HFF-Myc (cell line): ENCODE data around the gene TBX5.

Experiments
- DNase-seq: peaks from one replicate; pipeline ENCODE4 v3.0.0-alpha.2; 2011; ENCODE audit warnings: low read depth; ENCODE audit errors: extremely low read depth
- H3K4me3 ChIP-seq: replicated peaks from 2 replicates; pipeline ENCODE4 v1.5.1; 2011; ENCODE audit warnings: low read depth, mild to moderate bottlenecking, control low read depth, low read length
- TF ChIP-seq, protein P1 (sequence below): IDR thresholded peaks from 2 replicates; pipeline ENCODE4 v1.5.1; 2012; ENCODE audit warnings: mild to moderate bottlenecking, low read depth, low read length, control low read depth; ENCODE audit errors: missing control alignments

The TBX5 gene

DNA sequence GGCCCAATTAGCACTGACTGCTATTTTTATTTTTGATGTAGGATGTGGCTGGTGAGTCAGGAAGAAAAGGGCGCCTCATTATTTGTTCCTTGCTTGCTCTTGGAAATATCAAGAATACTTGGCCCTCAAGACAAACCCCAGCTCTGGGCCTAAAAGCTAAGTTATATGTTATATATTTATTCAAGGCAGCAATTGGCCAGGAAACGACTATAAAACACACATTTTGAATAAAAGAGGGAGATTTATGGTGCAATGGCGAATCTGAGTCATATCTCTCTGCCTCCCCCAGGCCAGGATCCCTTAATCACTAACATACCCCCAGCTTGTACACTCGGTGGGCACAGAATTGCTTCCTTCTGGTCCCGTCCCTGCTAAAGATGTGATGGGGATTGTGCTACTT is 63.3 kb downstream of the TBX5 start:
- TF ChIP-seq, protein P1, sequence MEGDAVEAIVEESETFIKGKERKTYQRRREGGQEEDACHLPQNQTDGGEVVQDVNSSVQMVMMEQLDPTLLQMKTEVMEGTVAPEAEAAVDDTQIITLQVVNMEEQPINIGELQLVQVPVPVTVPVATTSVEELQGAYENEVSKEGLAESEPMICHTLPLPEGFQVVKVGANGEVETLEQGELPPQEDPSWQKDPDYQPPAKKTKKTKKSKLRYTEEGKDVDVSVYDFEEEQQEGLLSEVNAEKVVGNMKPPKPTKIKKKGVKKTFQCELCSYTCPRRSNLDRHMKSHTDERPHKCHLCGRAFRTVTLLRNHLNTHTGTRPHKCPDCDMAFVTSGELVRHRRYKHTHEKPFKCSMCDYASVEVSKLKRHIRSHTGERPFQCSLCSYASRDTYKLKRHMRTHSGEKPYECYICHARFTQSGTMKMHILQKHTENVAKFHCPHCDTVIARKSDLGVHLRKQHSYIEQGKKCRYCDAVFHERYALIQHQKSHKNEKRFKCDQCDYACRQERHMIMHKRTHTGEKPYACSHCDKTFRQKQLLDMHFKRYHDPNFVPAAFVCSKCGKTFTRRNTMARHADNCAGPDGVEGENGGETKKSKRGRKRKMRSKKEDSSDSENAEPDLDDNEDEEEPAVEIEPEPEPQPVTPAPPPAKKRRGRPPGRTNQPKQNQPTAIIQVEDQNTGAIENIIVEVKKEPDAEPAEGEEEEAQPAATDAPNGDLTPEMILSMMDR = no peak
- H3K4me3 ChIP-seq = no peak overlapping the region
- peak; percentile 86 for DNase-seq

DNA sequence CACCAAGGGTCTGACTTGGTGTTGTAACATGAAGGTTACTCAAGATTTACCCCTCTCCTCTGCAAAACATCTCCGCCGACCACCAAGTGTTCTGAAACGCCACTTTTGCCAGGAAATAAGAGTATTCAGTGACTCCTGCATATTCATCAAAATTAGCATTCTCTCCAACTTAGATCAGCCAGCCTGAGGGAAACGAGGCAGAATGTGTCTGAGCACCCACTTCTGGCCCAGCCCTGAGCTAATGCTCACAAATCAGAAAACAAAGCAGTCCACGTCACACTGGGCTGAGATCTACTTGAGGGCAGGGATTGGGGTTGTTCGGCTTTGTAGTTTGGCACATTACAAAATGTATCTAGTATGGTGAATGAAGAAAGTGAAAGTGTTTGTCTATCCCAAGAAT is 64.3 kb downstream of the TBX5 start:
- TF ChIP-seq, protein P1 = no peak
- DNase-seq = no peak

DNA sequence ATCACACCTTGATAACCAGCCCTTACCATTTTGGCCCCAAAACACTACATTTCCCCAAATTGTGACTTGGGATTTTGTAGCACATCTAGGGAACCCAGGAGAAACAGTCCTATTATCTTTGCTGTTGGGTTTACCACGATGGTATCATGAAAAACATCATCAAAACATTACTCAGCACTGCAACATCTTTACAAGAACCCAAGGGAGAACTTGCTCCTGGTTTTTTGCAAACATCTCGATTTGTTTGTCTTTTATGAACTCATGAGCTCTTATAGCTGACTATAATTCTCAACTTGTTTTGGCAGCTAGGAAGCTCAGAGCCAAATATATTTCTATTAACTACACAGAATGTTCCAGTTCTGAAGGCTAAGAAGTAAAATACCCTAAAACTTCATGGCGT is 65.7 kb downstream of the TBX5 start:
- DNase-seq = no peak
- TF ChIP-seq, protein P1 = no peak
- H3K4me3 ChIP-seq = no peak overlapping the region

More for the DNA sequence above, 64.3 kb downstream of the TBX5 start:
- no peak overlapping the region for H3K4me3 ChIP-seq

DNA sequence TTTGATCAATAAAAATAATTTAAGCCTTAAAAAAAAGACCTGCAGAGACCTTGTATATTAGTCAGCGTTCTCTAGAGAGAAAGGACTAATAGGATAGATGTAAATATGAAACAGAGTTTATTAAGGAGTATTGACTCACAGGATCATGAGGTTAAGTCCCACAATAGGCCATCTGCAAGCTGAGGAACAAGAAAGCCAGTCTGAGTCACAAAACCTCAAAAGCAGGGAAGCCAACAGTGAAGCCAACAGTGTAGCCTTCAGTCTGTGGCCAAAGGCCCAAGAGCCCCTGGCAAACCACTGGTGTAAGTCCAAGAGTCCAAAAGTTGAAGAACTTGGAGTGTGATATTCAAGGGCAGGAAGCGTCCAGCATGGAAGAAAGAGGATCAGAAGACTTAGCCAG is 66.3 kb downstream of the TBX5 start:
- TF ChIP-seq, protein P1 = no peak
- peak; percentile 81 for DNase-seq
- H3K4me3 ChIP-seq = no peak overlapping the region

DNA sequence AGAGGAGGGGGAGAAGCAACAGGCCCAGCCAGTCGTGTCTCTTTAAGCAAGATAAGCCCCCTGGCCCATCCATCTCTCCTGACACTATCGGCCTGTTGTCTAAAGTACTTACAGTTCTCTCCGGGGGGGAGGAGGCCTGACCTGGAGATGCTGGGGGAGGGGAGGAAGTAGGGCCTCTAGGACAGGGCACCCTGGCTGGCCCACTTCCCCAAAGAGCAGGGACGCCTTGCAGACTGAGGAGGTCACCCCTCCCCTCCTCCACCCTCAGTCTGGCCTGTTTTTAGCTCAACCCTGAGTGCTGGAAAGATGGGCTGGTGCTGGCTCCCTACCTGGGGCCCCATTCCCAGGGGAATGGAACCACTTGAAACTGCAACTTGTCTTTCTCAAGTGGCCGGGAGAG is 70.3 kb downstream of the TBX5 start:
- DNase-seq = no peak
- no peak overlapping the region for H3K4me3 ChIP-seq
- TF ChIP-seq, protein P1 = no peak

DNA sequence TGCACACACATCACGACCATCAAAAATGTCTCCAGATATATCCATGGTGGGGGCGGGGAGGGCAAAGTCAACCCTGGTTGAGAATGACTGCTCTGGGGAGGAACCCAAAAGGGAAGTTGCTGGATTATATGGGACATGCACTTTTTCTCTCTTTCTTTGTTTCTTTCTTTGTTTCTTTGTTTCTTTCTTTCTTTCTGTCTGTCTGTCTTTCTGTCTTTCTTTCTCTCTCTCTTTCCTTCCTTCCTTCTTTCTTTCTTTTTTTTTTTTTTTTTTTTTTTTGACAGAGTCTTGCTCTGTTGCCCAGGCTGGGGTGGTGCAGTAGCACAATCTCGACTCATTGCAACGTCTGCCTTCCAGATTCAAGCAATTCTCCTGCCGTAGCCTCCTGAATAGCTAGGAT is 71.5 kb downstream of the TBX5 start:
- no peak overlapping the region for H3K4me3 ChIP-seq
- TF ChIP-seq, protein P1 = no peak
- DNase-seq = no peak

DNA sequence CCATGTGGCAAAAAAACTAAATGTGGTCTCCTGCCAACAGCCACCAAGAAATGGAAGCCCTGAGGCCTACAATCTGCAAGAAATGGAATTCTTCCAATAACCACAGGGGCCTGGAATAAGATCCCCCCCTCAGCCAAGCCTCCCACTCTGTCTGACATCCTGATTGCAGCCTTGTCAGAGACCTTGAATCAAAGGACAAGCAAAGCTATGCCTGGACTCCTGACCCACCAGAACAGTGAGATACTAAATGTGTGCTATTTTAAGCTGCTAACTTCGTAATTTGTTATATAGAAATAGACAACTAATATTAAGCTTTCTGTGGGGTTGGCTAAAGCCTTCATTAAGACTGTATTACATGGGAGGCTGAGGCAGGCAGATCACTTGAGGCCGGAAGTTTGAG is 77.7 kb downstream of the TBX5 start:
- H3K4me3 ChIP-seq = no peak overlapping the region
- TF ChIP-seq, protein P1 = no peak
- no peak for DNase-seq
